Keratinocyte (primary cell): ENCODE measurements around the gene ZNF438. TPM values are rescaled to one million over a fixed set of nuclear protein-coding genes. Genes with fewer than 3 reads are reported as not detected.

ENCODE experiments used
- DNase-seq: peaks from one replicate; pipeline ENCODE4 v3.0.0-alpha.2; 2011; ENCODE audit warnings: low read depth, missing footprints, low spot score
- FAIRE-seq: peaks from 2 replicates; lab custom pipeline; 2011; peaks lifted over from hg19 to GRCh38; lab: Jason Lieb, UNC
- H2AFZ ChIP-seq: 2 replicates; pipeline ENCODE4 v1.6.0; 2012; ENCODE audit warnings: low read length, control low read depth, inconsistent platforms; ENCODE audit not compliant: control insufficient read depth
- H3K27ac ChIP-seq: 2 replicates; pipeline ENCODE4 v1.5.1; 2011; ENCODE audit warnings: low read length; ENCODE audit not compliant: control insufficient read depth, insufficient read depth
- H3K27me3 ChIP-seq: 3 replicates; pipeline ENCODE4 v1.6.0; 2011; ENCODE audit warnings: low read length; ENCODE audit not compliant: control insufficient read depth, insufficient read depth; ENCODE audit errors: extremely low read depth
- H3K36me3 ChIP-seq, 2 experiments: 2 replicates in 1 of 2; 3 replicates in 1 of 2; pipeline ENCODE4 v1.5.1; 2011; ENCODE audit warnings: low read length in 2 of 2, mild to moderate bottlenecking in 1 of 2; ENCODE audit not compliant: control insufficient read depth in 2 of 2, insufficient read depth in 2 of 2; ENCODE audit errors: extremely low read depth in 1 of 2
- H3K4me1 ChIP-seq: 3 replicates; pipeline ENCODE4 v1.5.1; 2011; ENCODE audit warnings: low read length; ENCODE audit not compliant: control insufficient read depth, insufficient read depth; ENCODE audit errors: extremely low read depth
- H3K4me2 ChIP-seq: 3 replicates; pipeline ENCODE4 v1.6.0; 2011; ENCODE audit warnings: low read depth, low read length; ENCODE audit not compliant: control insufficient read depth, insufficient read depth; ENCODE audit errors: extremely low read depth
- H3K4me3 ChIP-seq, 3 experiments: fragments of 200-600 bp in 1 of 3; sonication (generic) in 1 of 3; 2 replicates in 2 of 3; 3 replicates in 1 of 3; pipeline ENCODE4 v1.5.1; 2011 to 2016; ENCODE audit warnings: low read length in 3 of 3, mild to moderate bottlenecking in 3 of 3, control low read depth in 2 of 3, inconsistent platforms in 1 of 3, low read depth in 1 of 3, mixed read lengths in 1 of 3, mixed run types in 1 of 3, moderate library complexity in 1 of 3; ENCODE audit not compliant: control insufficient read depth in 2 of 3, insufficient read depth in 2 of 3; ENCODE audit errors: extremely low read depth in 1 of 3
- H3K79me2 ChIP-seq: 2 replicates; pipeline ENCODE4 v1.6.0; 2012; ENCODE audit warnings: low read length; ENCODE audit not compliant: control insufficient read depth, insufficient read depth
- H3K9ac ChIP-seq: 3 replicates; pipeline ENCODE4 v1.6.0; 2011; ENCODE audit warnings: low read length; ENCODE audit not compliant: control insufficient read depth, insufficient read depth; ENCODE audit errors: extremely low read depth
- H3K9me1 ChIP-seq: 3 replicates; pipeline ENCODE4 v1.6.0; 2011; ENCODE audit warnings: low read length; ENCODE audit not compliant: control insufficient read depth, insufficient read depth; ENCODE audit errors: extremely low read depth
- H3K9me3 ChIP-seq: 2 replicates; pipeline ENCODE4 v1.5.1; 2012; ENCODE audit warnings: low read depth, low read length; ENCODE audit not compliant: control insufficient read depth
- H4K20me1 ChIP-seq: 3 replicates; pipeline ENCODE4 v1.6.0; 2011; ENCODE audit warnings: low read length; ENCODE audit not compliant: control insufficient read depth, insufficient read depth; ENCODE audit errors: extremely low read depth
- EZH2 ChIP-seq: IDR thresholded peaks from one replicate; pipeline ENCODE4 v1.6.1; 2012; ENCODE audit warnings: inconsistent platforms, mild to moderate bottlenecking, low read length, moderate library complexity
- dilution Hi-C: fragments of 300-500 bp; cut with MboI; formaldehyde crosslinking; loops from one replicate; pipeline ENCODE4 v1.7.0; 2020; ENCODE audit warnings: low sequenced_read_pairs; ENCODE audit not compliant: extremely low pct_ligation_motif_present
- polyA plus RNA-seq, 5 experiments: library from polyadenylated mRNA; depleted of rRNA in 3 of 5; stranded (reverse) in 3 of 5; stranded (forward) in 1 of 5; unstranded in 1 of 5; fragments of >200 nt; gene quantifications; 1 replicate in 1 of 5; 2 replicates in 3 of 5; 3 replicates in 1 of 5; pipeline versions ENCODE4 v1.2.1 to v1.2.3, GENCODE V29; 2011 to 2012; ENCODE audit warnings: missing spikeins in 2 of 5, low read depth in 1 of 5, low replicate concordance in 1 of 5
- TF ChIP-seq, protein P1 (sequence below), 3 experiments: IDR thresholded peaks in 1 of 3; conservative IDR thresholded peaks in 1 of 3; optimal IDR thresholded peaks in 1 of 3; 2 replicates in 2 of 3; 3 replicates in 1 of 3; pipeline versions ENCODE3 to v1.5.1; 2011; ENCODE audit warnings: low read length in 3 of 3, mild to moderate bottlenecking in 3 of 3, moderate library complexity in 2 of 3, control low read depth in 1 of 3, inconsistent platforms in 1 of 3; ENCODE audit not compliant: insufficient read depth in 2 of 3; ENCODE audit errors: extremely low read depth in 1 of 3

Gene ZNF438
- polyA plus RNA-seq, 1 donor (not counting 4 experiments of a cell fraction or from before 2014, with no cell fraction given): 2.8 TPM

DNA sequence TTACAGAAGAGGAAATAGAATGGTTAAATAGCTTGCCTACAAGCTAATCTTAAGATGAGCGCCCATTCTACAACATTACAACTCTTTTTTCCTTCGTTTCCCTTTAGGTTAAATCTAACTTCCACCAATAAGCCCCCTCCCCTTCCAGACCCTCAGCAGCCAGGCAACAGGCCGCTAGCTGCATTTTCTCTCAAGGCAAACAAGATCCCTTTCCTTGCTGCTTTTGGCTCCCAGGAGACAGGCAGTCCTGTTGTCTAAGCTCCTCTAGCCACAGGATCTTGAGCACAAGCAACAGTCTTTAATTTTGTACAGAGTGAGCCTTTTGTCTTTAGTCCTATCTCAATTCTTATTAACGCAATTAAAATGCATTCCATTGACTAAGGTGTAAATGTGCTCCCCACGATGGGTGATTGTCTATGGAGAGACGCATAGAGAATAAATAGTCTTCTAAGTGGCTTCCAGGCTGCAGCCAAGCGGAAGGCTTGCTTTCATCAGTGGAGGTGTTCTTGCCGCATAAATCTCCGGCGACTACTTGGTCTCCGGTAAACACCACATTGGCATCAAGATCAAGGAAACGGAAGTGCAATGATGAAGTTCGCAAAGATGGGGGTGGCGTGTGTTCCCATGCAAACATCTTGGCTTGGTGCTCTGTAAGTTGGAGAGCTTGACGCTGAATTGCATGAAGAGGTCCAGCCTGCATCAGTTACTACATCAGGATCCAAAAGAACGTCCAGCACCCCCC, 220.2 kb downstream of the ZNF438 start:
- H3K9ac ChIP-seq: no peak overlapping the region
- H3K27me3 ChIP-seq: no peaks in the 10 kb centered on the region
- DNase-seq (no peak), FAIRE-seq (no peak)
- TF ChIP-seq, protein P1, sequence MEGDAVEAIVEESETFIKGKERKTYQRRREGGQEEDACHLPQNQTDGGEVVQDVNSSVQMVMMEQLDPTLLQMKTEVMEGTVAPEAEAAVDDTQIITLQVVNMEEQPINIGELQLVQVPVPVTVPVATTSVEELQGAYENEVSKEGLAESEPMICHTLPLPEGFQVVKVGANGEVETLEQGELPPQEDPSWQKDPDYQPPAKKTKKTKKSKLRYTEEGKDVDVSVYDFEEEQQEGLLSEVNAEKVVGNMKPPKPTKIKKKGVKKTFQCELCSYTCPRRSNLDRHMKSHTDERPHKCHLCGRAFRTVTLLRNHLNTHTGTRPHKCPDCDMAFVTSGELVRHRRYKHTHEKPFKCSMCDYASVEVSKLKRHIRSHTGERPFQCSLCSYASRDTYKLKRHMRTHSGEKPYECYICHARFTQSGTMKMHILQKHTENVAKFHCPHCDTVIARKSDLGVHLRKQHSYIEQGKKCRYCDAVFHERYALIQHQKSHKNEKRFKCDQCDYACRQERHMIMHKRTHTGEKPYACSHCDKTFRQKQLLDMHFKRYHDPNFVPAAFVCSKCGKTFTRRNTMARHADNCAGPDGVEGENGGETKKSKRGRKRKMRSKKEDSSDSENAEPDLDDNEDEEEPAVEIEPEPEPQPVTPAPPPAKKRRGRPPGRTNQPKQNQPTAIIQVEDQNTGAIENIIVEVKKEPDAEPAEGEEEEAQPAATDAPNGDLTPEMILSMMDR (optimal IDR thresholded peaks at IDR 0.05 in 1 of 3, IDR thresholded peaks at IDR 0.05 in 1 of 3, conservative IDR thresholded peaks at IDR 0.05 in 1 of 3; ENCODE audit: extremely low read depth in 1 of 3, insufficient read depth in 2 of 3, low read length in 3 of 3): no peak
- dilution Hi-C loops: no loop called here
- no peak overlapping the region for H3K4me2 ChIP-seq
- H3K4me1 ChIP-seq: no peaks in the 10 kb centered on the region
- H3K9me3 ChIP-seq: no peaks in the 10 kb centered on the region
- no peak overlapping the region for H2AFZ ChIP-seq
- no peaks in the 10 kb centered on the region for H4K20me1 ChIP-seq
- H3K79me2 ChIP-seq: no peaks in the 10 kb centered on the region
- no peaks in the 10 kb centered on the region for H3K9me1 ChIP-seq
- H3K4me3 ChIP-seq: no peak overlapping the region
- no peak overlapping the region for H3K27ac ChIP-seq
- H3K36me3 ChIP-seq: no peaks in the 10 kb centered on the region

DNA sequence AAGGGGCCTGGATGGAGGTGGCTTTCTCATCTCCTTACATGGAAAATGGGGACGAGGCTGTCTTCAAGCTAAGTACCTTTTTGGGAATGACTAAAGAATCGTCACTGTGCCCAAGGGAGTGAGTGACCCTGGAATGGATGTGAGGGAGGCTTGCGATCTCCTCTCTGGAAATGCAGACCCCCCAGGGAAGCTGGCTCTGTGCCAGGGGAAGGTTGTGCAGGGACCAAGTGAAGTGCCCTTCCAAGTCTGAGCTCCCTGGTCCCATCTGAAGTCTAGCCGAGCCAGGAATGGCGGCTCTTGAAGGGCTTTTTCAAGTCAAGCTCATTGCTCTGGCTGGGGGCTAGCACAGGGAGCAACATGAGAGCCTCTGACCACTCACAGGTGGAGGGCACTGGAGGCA, 221.2 kb downstream of the ZNF438 start:
- FAIRE-seq (no peak), DNase-seq (no peak)
- TF ChIP-seq, protein P1 (optimal IDR thresholded peaks at IDR 0.05 in 1 of 3, IDR thresholded peaks at IDR 0.05 in 1 of 3, conservative IDR thresholded peaks at IDR 0.05 in 1 of 3; ENCODE audit: extremely low read depth in 1 of 3, insufficient read depth in 2 of 3, low read length in 3 of 3): no peak
- no peak for TF ChIP-seq EZH2
- H3K9me3 ChIP-seq: no peaks in the 10 kb centered on the region
- H3K4me1 ChIP-seq: no peaks in the 10 kb centered on the region
- dilution Hi-C loops: no loop called here
- H3K9me1 ChIP-seq: no peaks in the 10 kb centered on the region
- H3K9ac ChIP-seq: no peak overlapping the region
- no peaks in the 10 kb centered on the region for H4K20me1 ChIP-seq
- H3K27ac ChIP-seq: no peak overlapping the region
- H3K36me3 ChIP-seq: no peaks in the 10 kb centered on the region
- H3K4me3 ChIP-seq: no peak overlapping the region
- H3K27me3 ChIP-seq: no peaks in the 10 kb centered on the region
- H3K4me2 ChIP-seq: no peak overlapping the region
- H3K79me2 ChIP-seq: no peaks in the 10 kb centered on the region
- no peak overlapping the region for H2AFZ ChIP-seq
